MM.1S (cell line): Measurements from ENCODE around the gene CCSER1.
A peak's percentile ranks its signal among the peaks of the same experiment; 100 is the strongest.

ENCODE experiments used
- DNase-seq: peaks from one replicate; pipeline ENCODE4 v3.0.0-alpha.2; 2015
- H2AFZ ChIP-seq: fragments of 300-600 bp; sonication (generic); 2 replicates; pipeline ENCODE4 v1.6.0; 2016; ENCODE audit warnings: antibody characterized with exemption, low read length
- H3F3A ChIP-seq: fragments of 300-600 bp; sonication (generic); 2 replicates; pipeline ENCODE4 v1.6.1; 2016; ENCODE audit warnings: mild to moderate bottlenecking, antibody characterized with exemption, low read length, moderate library complexity, mixed read lengths; ENCODE audit not compliant: insufficient read depth
- H3K27ac ChIP-seq: fragments of 300-600 bp; sonication (generic); 2 replicates; pipeline ENCODE4 v1.5.1; 2016; ENCODE audit warnings: mild to moderate bottlenecking, low read length
- H3K27me3 ChIP-seq: fragments of 300-600 bp; sonication (generic); replicated peaks from 2 replicates; pipeline ENCODE4 v1.6.0; 2016; ENCODE audit warnings: low read length; ENCODE audit not compliant: insufficient read depth
- H3K36me3 ChIP-seq: fragments of 300-600 bp; sonication (generic); replicated peaks from 2 replicates; pipeline ENCODE4 v1.6.1; 2016; ENCODE audit warnings: mild to moderate bottlenecking, low read length, mixed read lengths; ENCODE audit not compliant: insufficient read depth
- H3K4me1 ChIP-seq: fragments of 300-600 bp; sonication (generic); 2 replicates; pipeline ENCODE4 v1.6.1; 2016; ENCODE audit warnings: low read length, mixed read lengths
- H3K4me2 ChIP-seq: fragments of 300-600 bp; sonication (generic); 2 replicates; pipeline ENCODE4 v1.6.0; 2016; ENCODE audit warnings: low read depth, low read length
- H3K4me3 ChIP-seq: fragments of 300-600 bp; sonication (generic); 2 replicates; pipeline ENCODE4 v1.5.1; 2016; ENCODE audit warnings: low read length, mixed read lengths
- H3K79me2 ChIP-seq: fragments of 300-600 bp; sonication (generic); 2 replicates; pipeline ENCODE4 v1.6.1; 2016; ENCODE audit warnings: mixed run types, low read length, mixed read lengths
- H3K9ac ChIP-seq: fragments of 300-600 bp; sonication (generic); 2 replicates; pipeline ENCODE4 v1.6.1; 2016; ENCODE audit warnings: low read length, mixed read lengths
- H3K9me2 ChIP-seq: fragments of 300-600 bp; sonication (generic); replicated peaks from 2 replicates; pipeline ENCODE4 v1.6.1; 2016; ENCODE audit warnings: mild to moderate bottlenecking, low read length, mixed read lengths; ENCODE audit not compliant: insufficient read depth
- H3K9me3 ChIP-seq: fragments of 300-600 bp; sonication (generic); replicated peaks from 2 replicates; pipeline ENCODE4 v1.6.1; 2016; ENCODE audit warnings: mild to moderate bottlenecking, low read length, mixed read lengths; ENCODE audit not compliant: insufficient read depth
- H4K20me1 ChIP-seq: fragments of 300-600 bp; sonication (generic); 2 replicates; pipeline ENCODE4 v1.6.1; 2016; ENCODE audit warnings: mild to moderate bottlenecking, low read length, moderate library complexity, mixed read lengths; ENCODE audit not compliant: insufficient read depth
- EZH2 ChIP-seq: fragments of 300-600 bp; sonication (generic); optimal IDR thresholded peaks from 2 replicates; pipeline ENCODE3; 2017; ENCODE audit warnings: low read depth, mild to moderate bottlenecking, antibody characterized with exemption, low read length, mixed read lengths
- EZH2phosphoT487 ChIP-seq: fragments of 300-600 bp; sonication (generic); IDR thresholded peaks from 2 replicates; pipeline ENCODE4 v1.6.1; 2018; ENCODE audit warnings: antibody characterized with exemption, low read length
- TF ChIP-seq, protein P1 (sequence below): fragments of 300-600 bp; sonication (generic); IDR thresholded peaks from 2 replicates; pipeline ENCODE4 v1.5.1; 2016; ENCODE audit warnings: antibody characterized with exemption, low read length, mixed read lengths

CCSER1 gene

GRCh38 chr4:91427171-91427570, 1300.0 kb downstream of the CCSER1 start:
- Histone ChIP-seq H3K4me2 (no peak overlapping the region), H3K79me2 (no peaks in the 10 kb centered on the region), H3K4me1 (no peaks in the 10 kb centered on the region), H3F3A (no peaks in the 10 kb centered on the region), H3K27ac (no peak overlapping the region), H3K9me3 (no peaks in the 10 kb centered on the region), H3K9me2 (no peaks in the 10 kb centered on the region), H3K4me3 (no peak overlapping the region), H2AFZ (no peak overlapping the region), H3K27me3 (no peaks in the 10 kb centered on the region), H4K20me1 (no peaks in the 10 kb centered on the region), H3K36me3 (no peaks in the 10 kb centered on the region), H3K9ac (no peak overlapping the region)
- no peak for DNase-seq
- TF ChIP-seq EZH2phosphoT487 (no peak), EZH2 (no peak)
- TF ChIP-seq, protein P1, sequence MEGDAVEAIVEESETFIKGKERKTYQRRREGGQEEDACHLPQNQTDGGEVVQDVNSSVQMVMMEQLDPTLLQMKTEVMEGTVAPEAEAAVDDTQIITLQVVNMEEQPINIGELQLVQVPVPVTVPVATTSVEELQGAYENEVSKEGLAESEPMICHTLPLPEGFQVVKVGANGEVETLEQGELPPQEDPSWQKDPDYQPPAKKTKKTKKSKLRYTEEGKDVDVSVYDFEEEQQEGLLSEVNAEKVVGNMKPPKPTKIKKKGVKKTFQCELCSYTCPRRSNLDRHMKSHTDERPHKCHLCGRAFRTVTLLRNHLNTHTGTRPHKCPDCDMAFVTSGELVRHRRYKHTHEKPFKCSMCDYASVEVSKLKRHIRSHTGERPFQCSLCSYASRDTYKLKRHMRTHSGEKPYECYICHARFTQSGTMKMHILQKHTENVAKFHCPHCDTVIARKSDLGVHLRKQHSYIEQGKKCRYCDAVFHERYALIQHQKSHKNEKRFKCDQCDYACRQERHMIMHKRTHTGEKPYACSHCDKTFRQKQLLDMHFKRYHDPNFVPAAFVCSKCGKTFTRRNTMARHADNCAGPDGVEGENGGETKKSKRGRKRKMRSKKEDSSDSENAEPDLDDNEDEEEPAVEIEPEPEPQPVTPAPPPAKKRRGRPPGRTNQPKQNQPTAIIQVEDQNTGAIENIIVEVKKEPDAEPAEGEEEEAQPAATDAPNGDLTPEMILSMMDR = no peak

GRCh38 chr4:91434631-91435030, 1307.4 kb downstream of the CCSER1 start:
- no peaks in the 10 kb centered on the region for H3K27me3 ChIP-seq
- H3K79me2 ChIP-seq = no peaks in the 10 kb centered on the region
- no peak overlapping the region for H3K27ac ChIP-seq
- H3K9me2 ChIP-seq = no peaks in the 10 kb centered on the region
- DNase-seq = no peak
- no peak overlapping the region for H3K4me3 ChIP-seq
- H3K36me3 ChIP-seq = no peaks in the 10 kb centered on the region
- no peak overlapping the region for H2AFZ ChIP-seq
- TF ChIP-seq EZH2 = no peak
- TF ChIP-seq, protein P1 = no peak
- no peak for TF ChIP-seq EZH2phosphoT487
- H3F3A ChIP-seq = no peaks in the 10 kb centered on the region
- H3K9me3 ChIP-seq = no peaks in the 10 kb centered on the region
- no peak overlapping the region for H3K9ac ChIP-seq
- H3K4me1 ChIP-seq = no peaks in the 10 kb centered on the region
- H3K4me2 ChIP-seq = no peak overlapping the region
- no peaks in the 10 kb centered on the region for H4K20me1 ChIP-seq

DNA sequence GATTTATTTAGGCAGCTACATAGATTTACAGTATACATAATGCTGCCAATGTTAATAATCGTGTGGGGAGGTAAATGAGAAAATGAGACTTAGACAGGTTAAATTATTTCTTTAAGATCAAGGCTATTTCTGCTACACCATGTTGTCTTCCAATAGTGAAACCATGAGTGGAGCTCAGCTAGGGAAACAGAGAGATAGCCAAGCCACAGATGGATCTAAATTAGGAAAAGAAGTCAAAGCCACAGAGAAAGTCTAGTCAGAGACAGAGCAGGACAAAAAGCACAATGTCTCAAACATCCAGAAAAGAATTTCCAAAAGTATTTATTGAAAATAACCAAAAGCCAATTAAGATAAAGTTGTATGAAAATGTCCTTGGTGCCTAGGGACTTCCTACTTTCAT, 1309.4 kb downstream of the CCSER1 start:
- TF ChIP-seq EZH2 = no peak
- no peak for TF ChIP-seq EZH2phosphoT487
- TF ChIP-seq, protein P1 = no peak
- Histone ChIP-seq H3K4me1 (no peaks in the 10 kb centered on the region), H3K27ac (no peak overlapping the region), H3K36me3 (no peaks in the 10 kb centered on the region), H3K27me3 (no peaks in the 10 kb centered on the region), H3F3A (no peaks in the 10 kb centered on the region), H3K4me3 (no peak overlapping the region), H3K9me3 (no peaks in the 10 kb centered on the region), H3K4me2 (peak overlapping the region; percentile 2; the same call in 1 of the 2 replicates), H2AFZ (no peak overlapping the region), H4K20me1 (no peaks in the 10 kb centered on the region), H3K79me2 (no peaks in the 10 kb centered on the region), H3K9ac (no peak overlapping the region), H3K9me2 (no peaks in the 10 kb centered on the region)
- peak; percentile 63 for DNase-seq
